Measurements from ENCODE around the gene APBA1.

APBA1 gene

GRCh38 chr9:69452110-69452782 lies 219.9 kb downstream of the APBA1 start:
- Histone ChIP-seq H3K9me3 (ENCODE audit: insufficient read depth, low read length, severe bottlenecking) (no peaks in the 10 kb centered on the region), H2AFZ (ENCODE audit: low read depth, low read length) (no peak overlapping the region), H3K4me2 (ENCODE audit: insufficient read depth, low read length) (no peak overlapping the region), H3K4me3 (ENCODE audit: low read depth in 1 of 2, low read length in 2 of 2) (no peak overlapping the region), H3K27me3 (ENCODE audit: insufficient read depth, low read length, poor library complexity) (no peaks in the 10 kb centered on the region), H3K9ac (ENCODE audit: low read depth, low read length) (no peak overlapping the region), H3K27ac (ENCODE audit: low read length) (no peak overlapping the region), H3K36me3 (ENCODE audit: insufficient read depth, low read length) (no peaks in the 10 kb centered on the region), H3K79me2 (ENCODE audit: insufficient read depth, low read length) (no peaks in the 10 kb centered on the region), H3K4me1 (ENCODE audit: insufficient read depth, low read length) (no peaks in the 10 kb centered on the region), H4K20me1 (ENCODE audit: insufficient read depth, low read length) (no peaks in the 10 kb centered on the region)
- no peak for ATAC-seq (ENCODE audit: insufficient read depth, low read depth)
- TF ChIP-seq CTCF (IDR thresholded peaks at IDR 0.05; ENCODE audit: borderline replicate concordance, extremely low read depth, low read length, poor library complexity, severe bottlenecking), result no peak
- no peak for TF ChIP-seq EZH2 (IDR thresholded peaks at IDR 0.05; ENCODE audit: borderline replicate concordance, low read depth, low read length, severe bottlenecking)
- DNase-seq, result no peak

GRCh38 chr9:69446496-69446895 lies 225.7 kb downstream of the APBA1 start:
- no peak for TF ChIP-seq CTCF (IDR thresholded peaks at IDR 0.05; ENCODE audit: borderline replicate concordance, extremely low read depth, low read length, poor library complexity, severe bottlenecking)
- H3K4me1 ChIP-seq (ENCODE audit: insufficient read depth, low read length), result no peaks in the 10 kb centered on the region
- no peak overlapping the region for H3K4me3 ChIP-seq (ENCODE audit: low read depth in 1 of 2, low read length in 2 of 2)
- H4K20me1 ChIP-seq (ENCODE audit: insufficient read depth, low read length), result no peaks in the 10 kb centered on the region
- no peaks in the 10 kb centered on the region for H3K36me3 ChIP-seq (ENCODE audit: insufficient read depth, low read length)
- H3K79me2 ChIP-seq (ENCODE audit: insufficient read depth, low read length), result no peaks in the 10 kb centered on the region
- H2AFZ ChIP-seq (ENCODE audit: low read depth, low read length), result no peak overlapping the region
- no peak overlapping the region for H3K4me2 ChIP-seq (ENCODE audit: insufficient read depth, low read length)
- DNase-seq (no peak), ATAC-seq (ENCODE audit: insufficient read depth, low read depth) (no peak)
- no peaks in the 10 kb centered on the region for H3K27me3 ChIP-seq (ENCODE audit: insufficient read depth, low read length, poor library complexity)
- H3K9ac ChIP-seq (ENCODE audit: low read depth, low read length), result no peak overlapping the region
- no peak overlapping the region for H3K27ac ChIP-seq (ENCODE audit: low read length)
- H3K9me3 ChIP-seq (ENCODE audit: insufficient read depth, low read length, severe bottlenecking), result no peaks in the 10 kb centered on the region

- Histone ChIP-seq H3K4me2 (ENCODE audit: insufficient read depth, low read length) (no peak overlapping the region), H3K27me3 (ENCODE audit: insufficient read depth, low read length, poor library complexity) (no peaks in the 10 kb centered on the region)
- DNase-seq, result no peak
Observed at GRCh38 chr9:69445251-69445650, 226.9 kb downstream of the APBA1 start.

More at GRCh38 chr9:69445251-69445650, 226.9 kb downstream of the APBA1 start:
- ATAC-seq (ENCODE audit: insufficient read depth, low read depth), result no peak
- Histone ChIP-seq H4K20me1 (ENCODE audit: insufficient read depth, low read length) (no peaks in the 10 kb centered on the region), H2AFZ (ENCODE audit: low read depth, low read length) (no peak overlapping the region), H3K4me3 (ENCODE audit: low read depth in 1 of 2, low read length in 2 of 2) (no peak overlapping the region), H3K4me1 (ENCODE audit: insufficient read depth, low read length) (no peaks in the 10 kb centered on the region), H3K9me3 (ENCODE audit: insufficient read depth, low read length, severe bottlenecking) (no peaks in the 10 kb centered on the region), H3K9ac (ENCODE audit: low read depth, low read length) (no peak overlapping the region), H3K36me3 (ENCODE audit: insufficient read depth, low read length) (no peaks in the 10 kb centered on the region), H3K27ac (ENCODE audit: low read length) (no peak overlapping the region), H3K79me2 (ENCODE audit: insufficient read depth, low read length) (no peaks in the 10 kb centered on the region)
- no peak for TF ChIP-seq CTCF (IDR thresholded peaks at IDR 0.05; ENCODE audit: borderline replicate concordance, extremely low read depth, low read length, poor library complexity, severe bottlenecking)
- no peak for TF ChIP-seq EZH2 (IDR thresholded peaks at IDR 0.05; ENCODE audit: borderline replicate concordance, low read depth, low read length, severe bottlenecking)
